Common myeloid progenitor, CD34-positive (primary cell): Measurements from ENCODE around the gene CDH4.

Experiments
- CTCF ChIA-PET: fragments of 350-600 bp; sonication (Branson Sonifier 250); formaldehyde crosslinking; loops from one replicate; lab custom pipeline; 2021; ENCODE audit warnings: antibody characterized with exemption; lab: Charles Lee
- POLR2A ChIA-PET: fragments of 350-600 bp; sonication (Branson Sonifier 250); formaldehyde crosslinking; loops from one replicate; lab custom pipeline; 2021; ENCODE audit warnings: antibody characterized with exemption; lab: Charles Lee
- DNase-seq, 3 donors: peaks; one replicate each; pipeline versions ENCODE4 v3.0.0 to v3.0.0-alpha.2; 2013
- H3K27ac ChIP-seq, 2 experiments: 1 replicate in 1 of 2; 2 replicates in 1 of 2; pipeline ENCODE4 v1.7.0; 2013; ENCODE audit warnings: inconsistent platforms in 2 of 2, low read length in 2 of 2, mild to moderate bottlenecking in 2 of 2, low read depth in 1 of 2, moderate library complexity in 1 of 2; ENCODE audit not compliant: severe bottlenecking in 2 of 2, insufficient read depth in 1 of 2, poor library complexity in 1 of 2
- H3K27me3 ChIP-seq, 5 experiments: replicated peaks in 2 of 5; 1 replicate in 3 of 5; 2 replicates in 2 of 5; pipeline versions ENCODE4 v1.6.1 to v1.7.0; 2013; ENCODE audit warnings: low read length in 4 of 5, mild to moderate bottlenecking in 2 of 5, moderate library complexity in 2 of 5, inconsistent platforms in 1 of 5; ENCODE audit not compliant: insufficient read depth in 5 of 5, control insufficient read depth in 4 of 5
- H3K36me3 ChIP-seq, 4 experiments: 1 replicate in 2 of 4; 2 replicates in 2 of 4; pipeline versions ENCODE4 v1.6.1 to v1.7.0; 2013; ENCODE audit warnings: low read length in 3 of 4, control low read depth in 1 of 4, mild to moderate bottlenecking in 1 of 4; ENCODE audit not compliant: control insufficient read depth in 4 of 4, insufficient read depth in 4 of 4
- H3K4me1 ChIP-seq, 4 experiments: 1 replicate in 3 of 4; 2 replicates in 1 of 4; pipeline versions ENCODE4 v1.6.1 to v1.7.1; 2013; ENCODE audit warnings: low read length in 3 of 4, mild to moderate bottlenecking in 3 of 4, control low read depth in 1 of 4, inconsistent platforms in 1 of 4, moderate library complexity in 1 of 4; ENCODE audit not compliant: control insufficient read depth in 4 of 4, insufficient read depth in 4 of 4; ENCODE audit errors: control extremely low read depth in 1 of 4
- H3K4me3 ChIP-seq, 7 experiments: 1 replicate in 4 of 7; 2 replicates in 3 of 7; pipeline versions ENCODE4 v1.5.1 to v1.7.0; 2013; ENCODE audit warnings: mild to moderate bottlenecking in 7 of 7, low read length in 6 of 7, moderate library complexity in 6 of 7, inconsistent platforms in 2 of 7, low read depth in 2 of 7, control low read depth in 1 of 7; ENCODE audit not compliant: insufficient read depth in 4 of 7, control insufficient read depth in 1 of 7; ENCODE audit errors: extremely low read depth in 1 of 7
- H3K9me3 ChIP-seq, 5 experiments: 1 replicate in 4 of 5; 2 replicates in 1 of 5; pipeline versions ENCODE4 v1.6.1 to v1.7.1; 2013; ENCODE audit warnings: low read length in 4 of 5, mild to moderate bottlenecking in 2 of 5, inconsistent platforms in 1 of 5, low read depth in 1 of 5, moderate library complexity in 1 of 5; ENCODE audit not compliant: control insufficient read depth in 4 of 5, insufficient read depth in 2 of 5; ENCODE audit errors: control extremely low read depth in 1 of 5
- WGBS: methylation state at CpG from one replicate; pipeline ENCODE4 v1.1.5; 2013; ENCODE audit not compliant: insufficient coverage; 5-methylcytosine and 5-hydroxymethylcytosine counted together

Gene CDH4

DNA sequence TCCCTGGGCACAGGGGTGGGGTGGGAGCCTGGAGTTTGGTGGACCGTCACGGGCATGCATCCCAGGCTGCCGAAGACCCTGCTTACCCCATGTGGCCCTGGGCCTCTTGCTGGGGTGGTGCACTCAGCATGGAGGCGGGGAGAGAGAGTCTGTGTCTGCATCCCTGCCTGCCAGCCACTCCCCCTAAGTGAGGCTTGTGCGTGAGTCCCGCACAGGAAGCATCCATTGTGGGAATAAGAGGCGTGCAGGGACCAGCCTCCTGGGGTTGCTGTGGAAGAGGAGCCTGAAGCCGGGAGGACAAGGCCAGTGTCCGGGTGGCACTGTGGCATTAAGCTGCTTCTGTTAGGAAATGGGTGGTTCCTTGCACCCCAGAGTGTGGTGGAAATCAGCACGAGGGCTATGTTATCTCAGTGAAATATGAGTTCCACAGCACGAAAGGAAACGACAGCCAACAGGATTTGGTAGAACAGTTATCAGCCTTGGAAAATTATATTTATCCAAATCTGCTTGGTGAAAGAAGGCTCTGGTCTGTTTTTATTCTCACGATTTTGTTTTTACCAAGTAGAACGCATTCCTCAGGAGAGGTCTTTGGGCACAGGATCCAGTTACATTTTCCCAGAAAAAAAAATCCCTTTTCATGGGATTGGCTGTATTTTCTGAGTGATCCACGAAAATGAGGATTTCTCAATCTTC lies 35.7 kb downstream of the CDH4 start:
- H3K9me3 ChIP-seq, result peaks cover 0 to 21% (median 5%) of the 10 kb centered on the region in 5 experiments
- CTCF ChIA-PET, result no interaction called here
- DNase-seq, result no peak
- no peaks in the 10 kb centered on the region for H3K27me3 ChIP-seq
- WGBS, result 83% methylated on average over 15 of the region's 15 CpGs
- H3K4me3 ChIP-seq, result no peak overlapping the region
- no peaks in the 10 kb centered on the region for H3K4me1 ChIP-seq
- no peak overlapping the region for H3K27ac ChIP-seq
- POLR2A ChIA-PET, result no interaction called here
- H3K36me3 ChIP-seq, result peaks cover 0 to 6% (median 0%) of the 10 kb centered on the region in 4 experiments

DNA sequence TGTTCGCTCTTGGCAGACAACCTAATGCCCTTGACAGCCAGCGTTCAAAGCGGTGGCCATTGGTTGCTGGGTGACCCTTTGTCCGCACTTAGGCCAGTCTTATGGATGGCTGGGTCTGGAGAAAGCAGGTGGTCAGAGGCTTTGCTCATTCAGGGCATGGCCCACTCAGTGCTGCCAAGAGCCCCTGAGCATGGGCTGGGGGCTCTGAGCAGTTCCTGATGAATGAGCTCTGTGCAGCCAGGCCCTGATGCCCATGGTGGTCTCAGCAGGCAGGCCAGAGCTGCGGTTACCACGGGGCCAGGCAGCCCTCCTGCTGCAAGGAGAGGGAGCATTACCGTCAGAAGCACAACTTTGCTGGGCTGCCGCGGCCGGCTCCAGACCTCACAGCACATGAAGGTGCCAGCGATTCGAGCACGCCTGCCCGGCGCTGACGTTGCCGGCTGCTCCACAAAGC lies 36.3 kb downstream of the CDH4 start:
- WGBS, result 92% methylated on average over 16 of the region's 17 CpGs
- Histone ChIP-seq H3K4me1 (no peaks in the 10 kb centered on the region), H3K36me3 (peaks cover 0 to 6% (median 0%) of the 10 kb centered on the region in 4 experiments), H3K27ac (no peak overlapping the region), H3K4me3 (no peak overlapping the region), H3K9me3 (peaks cover 0 to 23% (median 2%) of the 10 kb centered on the region in 5 experiments), H3K27me3 (no peaks in the 10 kb centered on the region)
- ChIA-PET POLR2A (no interaction called here), CTCF (no interaction called here)
- DNase-seq, result no peak

DNA sequence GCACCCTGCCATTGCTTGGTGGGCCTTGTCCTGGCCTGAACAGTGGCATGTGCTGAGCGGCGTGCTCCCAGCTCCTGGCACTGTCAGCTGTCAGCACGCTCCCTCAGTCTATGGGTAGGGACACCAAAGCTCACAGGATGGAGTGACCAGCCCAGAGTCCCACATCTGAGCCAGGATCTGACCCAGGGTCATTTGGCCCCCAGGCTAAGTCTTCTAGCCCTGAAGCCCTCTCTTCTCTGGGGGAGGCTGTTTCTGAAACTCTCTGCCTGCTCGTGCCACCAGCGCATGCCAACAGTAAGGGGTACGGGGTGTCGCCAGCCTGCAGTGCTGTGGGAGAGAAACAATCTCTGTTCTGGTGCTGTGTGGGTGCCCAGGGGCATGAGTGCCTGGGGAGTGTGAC lies 37.1 kb downstream of the CDH4 start:
- peaks cover 0 to 25% (median 2%) of the 10 kb centered on the region in 5 experiments for H3K9me3 ChIP-seq
- 84% methylated on average over 7 of the region's 7 CpGs for WGBS
- no peak overlapping the region for H3K4me3 ChIP-seq
- H3K27ac ChIP-seq, result no peak overlapping the region
- H3K4me1 ChIP-seq, result no peaks in the 10 kb centered on the region
- no peaks in the 10 kb centered on the region for H3K27me3 ChIP-seq
- ChIA-PET POLR2A (no interaction called here), CTCF (no interaction called here)
- H3K36me3 ChIP-seq, result peaks cover 0 to 6% (median 0%) of the 10 kb centered on the region in 4 experiments
- DNase-seq, result no peak

DNA sequence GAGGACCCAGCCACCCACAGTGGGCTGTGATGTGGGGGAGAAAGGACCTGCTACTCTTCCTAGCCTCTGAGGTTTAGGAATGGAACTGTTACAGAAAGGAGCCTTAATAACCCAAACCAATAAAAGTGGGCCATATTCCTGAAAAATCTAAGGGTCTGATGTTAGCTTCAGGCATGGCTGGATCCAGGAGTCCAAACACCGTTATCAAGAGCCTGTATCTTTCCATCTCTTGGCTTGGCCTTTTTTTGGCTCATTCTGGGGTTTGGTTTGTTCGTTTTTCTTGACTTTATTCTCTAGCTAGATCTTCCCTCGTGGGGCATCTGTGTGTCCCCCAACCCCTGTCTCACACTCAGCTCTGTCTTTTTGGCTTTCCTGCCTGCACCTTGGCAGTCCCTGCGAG lies 38.7 kb downstream of the CDH4 start:
- 83% methylated on average over 3 of the region's 4 CpGs for WGBS
- Histone ChIP-seq H3K9me3 (peaks cover 0 to 31% (median 3%) of the 10 kb centered on the region in 5 experiments), H3K36me3 (peaks cover 0 to 5% (median 0%) of the 10 kb centered on the region in 4 experiments), H3K27me3 (no peaks in the 10 kb centered on the region), H3K4me3 (no peak overlapping the region), H3K27ac (no peak overlapping the region), H3K4me1 (no peaks in the 10 kb centered on the region)
- DNase-seq, result no peak
- POLR2A ChIA-PET, result no interaction called here
- CTCF ChIA-PET, result no interaction called here

- CTCF ChIA-PET, result no interaction called here
- no peaks in the 10 kb centered on the region for H3K36me3 ChIP-seq
- 99% methylated on average over 16 of the region's 17 CpGs for WGBS
- no peaks in the 10 kb centered on the region for H3K27me3 ChIP-seq
- POLR2A ChIA-PET, result no interaction called here
- H3K4me1 ChIP-seq, result no peaks in the 10 kb centered on the region
- H3K27ac ChIP-seq, result no peak overlapping the region
- no peak overlapping the region for H3K4me3 ChIP-seq
- DNase-seq, result no peak
- peaks cover 0 to 34% (median 3%) of the 10 kb centered on the region in 5 experiments for H3K9me3 ChIP-seq
Measured at GRCh38 chr20:61291166-61291829, 39.2 kb downstream of the CDH4 start.

GRCh38 chr20:61292391-61292790 lies 40.3 kb downstream of the CDH4 start:
- no peaks in the 10 kb centered on the region for H3K4me1 ChIP-seq
- CTCF ChIA-PET, result no interaction called here
- POLR2A ChIA-PET, result no interaction called here
- H3K36me3 ChIP-seq, result no peaks in the 10 kb centered on the region
- H3K9me3 ChIP-seq, result peaks cover 0 to 33% (median 3%) of the 10 kb centered on the region in 5 experiments
- H3K4me3 ChIP-seq, result no peak overlapping the region
- DNase-seq, result no peak
- WGBS, result 98% methylated on average over 10 of the region's 11 CpGs
- H3K27ac ChIP-seq, result no peak overlapping the region
- no peaks in the 10 kb centered on the region for H3K27me3 ChIP-seq
